H1 (cell line): ENCODE results near the gene EXOSC5. TPM values are rescaled to one million over a fixed set of nuclear protein-coding genes. Genes with fewer than 3 reads are reported as not detected.

Source experiments
- CTCF ChIA-PET: fragments of 300-600 bp; sonication (Branson Sonifier 250); formaldehyde crosslinking; loops from one replicate; lab custom pipeline; 2021; ENCODE audit not compliant: partially characterized antibody; lab: Charles Lee
- POLR2A ChIA-PET: fragments of 300-600 bp; sonication (Branson Sonifier 250); formaldehyde crosslinking; loops from one replicate; lab custom pipeline; 2021; ENCODE audit warnings: inconsistent platforms; ENCODE audit not compliant: partially characterized antibody; lab: Charles Lee
- DNase-seq, 2 experiments: peaks; one replicate each; pipeline versions ENCODE4 v3.0.0 to v3.0.0-alpha.2; 2010 to 2022; ENCODE audit warnings: low spot score in 2 of 2, low read depth in 1 of 2, mixed read lengths in 1 of 2
- FAIRE-seq: peaks from 2 replicates; lab custom pipeline; 2011; peaks lifted over from hg19 to GRCh38; lab: Jason Lieb, UNC
- H2AFZ ChIP-seq: 2 replicates; pipeline ENCODE4 v1.8.1; 2012; ENCODE audit warnings: low read length, inconsistent platforms
- H2AK5ac ChIP-seq: 2 replicates; pipeline ENCODE4 v1.6.1; 2013; ENCODE audit warnings: low read depth, low read length
- H2BK120ac ChIP-seq: replicated peaks from 2 replicates; pipeline ENCODE3; 2013; ENCODE audit warnings: low read depth, low read length, inconsistent platforms
- H2BK12ac ChIP-seq: 2 replicates; pipeline ENCODE4 v1.6.1; 2013; ENCODE audit warnings: low read depth, low read length
- H2BK15ac ChIP-seq: 2 replicates; pipeline ENCODE4 v1.6.1; 2013; ENCODE audit warnings: low read length
- H2BK20ac ChIP-seq: 2 replicates; pipeline ENCODE4 v1.6.1; 2013; ENCODE audit warnings: low read length
- H2BK5ac ChIP-seq: 2 replicates; pipeline ENCODE4 v1.6.1; 2013; ENCODE audit warnings: low read depth, low read length
- H3K14ac ChIP-seq: 2 replicates; pipeline ENCODE4 v1.6.1; 2013; ENCODE audit warnings: inconsistent platforms; ENCODE audit not compliant: insufficient read length
- H3K18ac ChIP-seq: 2 replicates; pipeline ENCODE4 v1.6.1; 2013; ENCODE audit warnings: low read length; ENCODE audit errors: extremely low read depth
- H3K23ac ChIP-seq: 2 replicates; pipeline ENCODE4 v1.6.1; 2013; ENCODE audit warnings: inconsistent platforms; ENCODE audit not compliant: insufficient read length
- H3K23me2 ChIP-seq: 2 replicates; pipeline ENCODE4 v1.6.1; 2013; ENCODE audit warnings: low read depth, low read length
- H3K27ac ChIP-seq: 2 replicates; pipeline ENCODE4 v1.6.1; 2011; ENCODE audit warnings: low read depth, low read length, inconsistent platforms
- H3K27me3 ChIP-seq, 4 experiments: replicated peaks in 1 of 4; 1 replicate in 1 of 4; 2 replicates in 3 of 4; pipeline versions ENCODE4 v1.6.1 to v1.8.1; 2011 to 2013; ENCODE audit warnings: low read length in 3 of 4, mild to moderate bottlenecking in 3 of 4, inconsistent platforms in 2 of 4, mixed read lengths in 2 of 4, moderate library complexity in 1 of 4; ENCODE audit not compliant: control insufficient read depth in 3 of 4, insufficient read depth in 3 of 4; ENCODE audit errors: extremely low read depth in 1 of 4
- H3K36me3 ChIP-seq, 4 experiments: 2 replicates each; pipeline versions ENCODE4 v1.6.1 to v1.8.1; 2011 to 2013; ENCODE audit warnings: mild to moderate bottlenecking in 4 of 4, low read length in 3 of 4, moderate library complexity in 2 of 4, control low read depth in 1 of 4, inconsistent platforms in 1 of 4; ENCODE audit not compliant: insufficient read depth in 4 of 4, control insufficient read depth in 2 of 4
- H3K4ac ChIP-seq: replicated peaks from 2 replicates; pipeline ENCODE3; 2013; ENCODE audit warnings: low read length, low read depth, mixed read lengths, inconsistent platforms; ENCODE audit not compliant: insufficient read length
- H3K4me1 ChIP-seq, 4 experiments: replicated peaks in 1 of 4; 1 replicate in 1 of 4; 2 replicates in 3 of 4; pipeline versions ENCODE4 v1.6.1 to v1.8.1; 2011 to 2013; ENCODE audit warnings: low read length in 3 of 4, inconsistent platforms in 2 of 4, mixed read lengths in 1 of 4; ENCODE audit not compliant: insufficient read depth in 4 of 4, control insufficient read depth in 3 of 4
- H3K4me2 ChIP-seq, 2 experiments: 2 replicates each; pipeline versions ENCODE4 v1.6.1 to v1.8.1; 2011 to 2013; ENCODE audit warnings: low read depth in 2 of 2, low read length in 2 of 2, control low read depth in 1 of 2, inconsistent platforms in 1 of 2, mild to moderate bottlenecking in 1 of 2; ENCODE audit not compliant: insufficient read depth in 1 of 2
- H3K4me3 ChIP-seq, 4 experiments: fragments of 200-600, 300-600 bp in 1 of 4; sonication (generic), shearing (Covaris generic), sonication (Bioruptor Twin) in 1 of 4; 2 replicates each; pipeline versions ENCODE4 v1.5.1 to v1.8.1; 2011 to 2016; ENCODE audit warnings: low read length in 4 of 4, low read depth in 3 of 4, control low read depth in 2 of 4, inconsistent platforms in 2 of 4, mild to moderate bottlenecking in 2 of 4, mixed read lengths in 1 of 4, moderate library complexity in 1 of 4; ENCODE audit not compliant: insufficient read depth in 2 of 4; ENCODE audit errors: extremely low read depth in 1 of 4
- H3K56ac ChIP-seq: replicated peaks from 2 replicates; pipeline ENCODE3; 2013; ENCODE audit warnings: low read depth, mild to moderate bottlenecking, mixed read lengths, low read length, inconsistent platforms; ENCODE audit not compliant: insufficient read length
- H3K79me1 ChIP-seq: 2 replicates; pipeline ENCODE4 v1.6.1; 2013; ENCODE audit warnings: low read depth, low read length, control low read depth
- H3K79me2 ChIP-seq, 2 experiments: 2 replicates each; pipeline versions ENCODE4 v1.6.1 to v1.8.1; 2012 to 2013; ENCODE audit warnings: low read length in 2 of 2, mild to moderate bottlenecking in 2 of 2, inconsistent platforms in 1 of 2; ENCODE audit not compliant: insufficient read depth in 2 of 2, control insufficient read depth in 1 of 2
- H3K9ac ChIP-seq, 4 experiments: replicated peaks in 1 of 4; 1 replicate in 1 of 4; 2 replicates in 3 of 4; pipeline versions ENCODE4 v1.6.1 to v1.8.1; 2011 to 2013; ENCODE audit warnings: low read depth in 3 of 4, low read length in 3 of 4, control low read depth in 2 of 4, mild to moderate bottlenecking in 2 of 4, moderate library complexity in 2 of 4, inconsistent platforms in 1 of 4; ENCODE audit errors: extremely low read depth in 1 of 4
- H3K9me3 ChIP-seq, 2 experiments: 2 replicates each; pipeline versions ENCODE4 v1.6.1 to v1.8.1; 2012 to 2013; ENCODE audit warnings: mild to moderate bottlenecking in 2 of 2, moderate library complexity in 2 of 2, control low read depth in 1 of 2, inconsistent platforms in 1 of 2, low read depth in 1 of 2, low read length in 1 of 2, mixed read lengths in 1 of 2; ENCODE audit not compliant: insufficient read depth in 2 of 2
- H4K20me1 ChIP-seq, 2 experiments: replicated peaks in 1 of 2; 2 replicates each; pipeline versions ENCODE3 to v1.8.1; 2011 to 2013; ENCODE audit warnings: inconsistent platforms in 2 of 2, low read length in 2 of 2, mild to moderate bottlenecking in 1 of 2; ENCODE audit not compliant: insufficient read depth in 2 of 2, control insufficient read depth in 1 of 2
- H4K5ac ChIP-seq: 2 replicates; pipeline ENCODE4 v1.6.1; 2013; ENCODE audit warnings: low read length, low read depth, mixed read lengths, inconsistent platforms; ENCODE audit not compliant: insufficient read length
- H4K8ac ChIP-seq: 2 replicates; pipeline ENCODE4 v1.8.0; 2013; ENCODE audit warnings: mild to moderate bottlenecking, moderate library complexity, low read length, inconsistent platforms; ENCODE audit not compliant: insufficient read depth; ENCODE audit errors: extremely low read depth
- H4K91ac ChIP-seq: replicated peaks from 2 replicates; pipeline ENCODE3; 2013; ENCODE audit warnings: low read length, mixed read lengths, inconsistent platforms; ENCODE audit not compliant: insufficient read length
- EZH2 ChIP-seq: fragments of 200-600 bp; sonication (generic); IDR thresholded peaks from 2 replicates; pipeline ENCODE4 v1.7.1; 2012; ENCODE audit warnings: low read depth, mild to moderate bottlenecking, moderate library complexity, low read length, inconsistent platforms; ENCODE audit not compliant: severe bottlenecking
- FOSL1 ChIP-seq: IDR thresholded peaks from 2 replicates; pipeline ENCODE4 v1.6.1; 2011; ENCODE audit warnings: mild to moderate bottlenecking, low read depth, low read length, moderate library complexity; ENCODE audit not compliant: insufficient read depth
- HDAC2 ChIP-seq, 2 experiments: fragments of 300-600 bp in 1 of 2; sonication (generic) in 1 of 2; IDR thresholded peaks; 2 replicates each; pipeline ENCODE4 v1.6.1; 2011 to 2012; ENCODE audit warnings: low read depth in 2 of 2, low read length in 2 of 2, mild to moderate bottlenecking in 2 of 2, moderate library complexity in 2 of 2, borderline replicate concordance in 1 of 2, inconsistent platforms in 1 of 2
- JUN ChIP-seq: IDR thresholded peaks from 2 replicates; pipeline ENCODE4 v1.6.1; 2011; ENCODE audit warnings: low read depth, mild to moderate bottlenecking, improper control_type of control experiment, low read length
- KDM5A ChIP-seq: fragments of 200-600 bp; IDR thresholded peaks from 2 replicates; pipeline ENCODE4 v1.7.1; 2012; ENCODE audit warnings: mild to moderate bottlenecking, low read length, inconsistent platforms, mixed read lengths
- MAFK ChIP-seq: IDR thresholded peaks from 2 replicates; pipeline ENCODE4 v1.6.1; 2012; ENCODE audit warnings: low read depth, mild to moderate bottlenecking, improper control_type of control experiment, low read length
- SP4 ChIP-seq: IDR thresholded peaks from 2 replicates; pipeline ENCODE4 v1.6.1; 2012; ENCODE audit warnings: low read length, inconsistent platforms
- TCF12 ChIP-seq: IDR thresholded peaks from 2 replicates; pipeline ENCODE4 v1.6.1; 2011; ENCODE audit warnings: low read depth, mild to moderate bottlenecking, low read length
- WGBS, 2 experiments: shearing (Covaris generic) in 1 of 2; methylation state at CpG; one replicate each; pipeline versions ENCODE4 v1.1.6 to v1.1.7; 2013 to 2015; ENCODE audit warnings: low lambda C conversion rate in 2 of 2, mixed read lengths in 2 of 2, inconsistent platforms in 1 of 2, low coverage in 1 of 2, missing lambda C conversion rate in 1 of 2; ENCODE audit not compliant: insufficient replicate concordance in 2 of 2, insufficient coverage in 1 of 2, insufficient read length in 1 of 2; ENCODE audit errors: extremely low coverage in 1 of 2, missing lambda C conversion rate in 1 of 2; 5-methylcytosine and 5-hydroxymethylcytosine counted together
- polyA plus RNA-seq, 7 experiments: library from polyadenylated mRNA; depleted of rRNA in 3 of 7; stranded (reverse) in 5 of 7; unstranded in 2 of 7; fragments of >200 nt in 5 of 7; fragments of 200-250 nt in 2 of 7; gene quantifications; 1 replicate in 5 of 7; 2 replicates in 1 of 7; 4 replicates in 1 of 7; pipeline versions ENCODE4 v1.2.1 to v1.2.3, GENCODE V29; 2011 to 2013; ENCODE audit warnings: missing spikeins in 2 of 7, mixed read lengths in 2 of 7
- total RNA-seq: library from RNA; stranded (reverse); fragmentation: NEBNext Ultra II Directional; extraction: Animal tissue kit (Norgen Biotek cat#: 25700); gene quantifications from 2 replicates; pipeline ENCODE4 v1.2.1, GENCODE V29; 2021

The EXOSC5 gene
- total and polyA plus RNA-seq, 2 of the 8 experiments (the other 6 are each of a cell fraction or from before 2014, with no cell fraction given), result 56.2 to 92.8 TPM

DNA sequence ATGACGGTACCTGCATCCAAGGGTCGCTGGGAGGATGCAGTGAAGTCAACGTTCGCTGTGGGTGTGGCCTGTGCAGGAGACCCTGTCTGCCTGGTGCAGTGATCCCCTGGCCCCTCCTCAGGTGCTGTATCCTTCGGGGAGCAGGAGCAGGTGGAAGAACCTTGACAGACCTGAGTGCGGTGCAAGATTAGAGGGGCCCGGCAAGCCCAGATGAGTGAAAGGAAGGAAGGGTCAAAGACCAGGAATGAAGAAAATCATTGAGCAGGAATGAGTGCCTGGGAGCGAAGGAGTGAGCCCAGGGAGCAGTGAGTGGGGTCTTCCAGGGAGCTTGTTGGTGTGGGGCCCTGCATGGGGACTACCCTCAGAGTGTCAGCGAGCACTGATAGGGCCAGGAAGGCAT is 17.3 kb upstream of the EXOSC5 start:
- Histone ChIP-seq H3K56ac (no peak overlapping the region), H3K23me2 (no peaks in the 10 kb centered on the region), H2BK15ac (no peak overlapping the region), H4K5ac (no peak overlapping the region), H3K14ac (no peak overlapping the region), H3K23ac (no peak overlapping the region), H3K36me3 (peaks cover 2 to 10% (median 6%) of the 10 kb centered on the region in 4 experiments; a peak in 5 of 8 replicates), H4K8ac (no peak overlapping the region), H3K79me2 (no peaks in the 10 kb centered on the region), H2BK12ac (no peak overlapping the region), H3K79me1 (no peaks in the 10 kb centered on the region), H3K27ac (no peak overlapping the region), H2AFZ (no peak overlapping the region), H2BK5ac (no peak overlapping the region; the same call in 1 of the 2 replicates), H3K4ac (no peak overlapping the region), H4K91ac (no peak overlapping the region), H2BK20ac (no peak overlapping the region), H2AK5ac (no peak overlapping the region), H3K4me2 (no peak overlapping the region)
- FAIRE-seq (no peak), DNase-seq (no peak)
- CTCF ChIA-PET, result no interaction called here
- WGBS, 2 experiments, result 97% methylated on average over 9 of the region's 9 CpGs; no CpG with 5 or more reads in 1 of the 2 experiments
- TF ChIP-seq HDAC2 (IDR thresholded peaks at IDR 0.05; ENCODE audit: borderline replicate concordance in 1 of 2, low read depth in 2 of 2, low read length in 2 of 2) (no peak), FOSL1 (no peak), MAFK (no peak), KDM5A (no peak), EZH2 (no peak), SP4 (no peak), TCF12 (no peak), JUN (no peak)
- TF ChIP-seq, all 59 proteins: peak for 0
- Histone ChIP-seq H3K18ac (no peak overlapping the region), H3K9me3 (no peaks in the 10 kb centered on the region), H3K4me1 (no peaks in the 10 kb centered on the region), H2BK120ac (no peak overlapping the region), H3K27me3 (no peaks in the 10 kb centered on the region; a peak in 1 of 7 replicates), H3K9ac (no peak overlapping the region), H3K4me3 (no peak overlapping the region), H4K20me1 (peaks cover 0 to under 1% of the 10 kb centered on the region in 2 experiments)
- POLR2A ChIA-PET, result interaction anchor here (0.8 to 1.8 kb wide), 3 partner anchors 16 to 25 kb away, joined by 3 to 4 read pairs (median 4); partner anchors contain the start of gene DMAC2
